HG03108 (cell line): ENCODE measurements around the gene MDFIC2.
"Not testable (repeated sequence)": the region's sequence is repeated elsewhere in the genome, so short reads cannot be mapped to it uniquely, and the experiment has no call there.

ENCODE experiments used
- ATAC-seq: cut with Tn5 transposase; IDR thresholded peaks from one replicate; pipeline ENCODE4 v1.9.1; 2021; ENCODE audit warnings: moderate library complexity; ENCODE audit not compliant: unreplicated experiment

Gene MDFIC2

GRCh38 chr3:70261283-70261682, 51.2 kb downstream of the MDFIC2 start:
- ATAC-seq = no peak

GRCh38 chr3:70256566-70256965, 55.9 kb downstream of the MDFIC2 start:
- ATAC-seq = no peak

GRCh38 chr3:70250492-70250891, 61.9 kb downstream of the MDFIC2 start:
- no peak for ATAC-seq

GRCh38 chr3:70249509-70250160, 62.8 kb downstream of the MDFIC2 start:
- ATAC-seq = no peak

- ATAC-seq = no peak
Measured at GRCh38 chr3:70248856-70249255, 63.6 kb downstream of the MDFIC2 start.

- ATAC-seq = no peak
Measured at GRCh38 chr3:70247955-70248354, 64.5 kb downstream of the MDFIC2 start.

GRCh38 chr3:70245746-70246525, 66.5 kb downstream of the MDFIC2 start:
- ATAC-seq = no peak

GRCh38 chr3:70244422-70244821, 68.0 kb downstream of the MDFIC2 start:
- ATAC-seq = no peak

GRCh38 chr3:70242297-70242882, 70.0 kb downstream of the MDFIC2 start:
- ATAC-seq = no peak

GRCh38 chr3:70233812-70234211, 78.6 kb downstream of the MDFIC2 start:
- no peak for ATAC-seq

- no peak for ATAC-seq
Measured at GRCh38 chr3:70233112-70233511, 79.3 kb downstream of the MDFIC2 start.

GRCh38 chr3:70231266-70231701, 81.2 kb downstream of the MDFIC2 start:
- ATAC-seq = no peak

GRCh38 chr3:70227437-70227836, 85.0 kb downstream of the MDFIC2 start:
- no peak for ATAC-seq

GRCh38 chr3:70225146-70225545, 87.3 kb downstream of the MDFIC2 start:
- no peak for ATAC-seq

- ATAC-seq = no peak
Measured at GRCh38 chr3:70224337-70224736, 88.1 kb downstream of the MDFIC2 start.

GRCh38 chr3:70218471-70218870, 94.0 kb downstream of the MDFIC2 start:
- ATAC-seq = no peak

- not testable (repeated sequence) for ATAC-seq
Measured at GRCh38 chr3:70211274-70211673, 101.2 kb downstream of the MDFIC2 start.

- ATAC-seq = no peak
Measured at GRCh38 chr3:70201975-70202374, 110.5 kb downstream of the MDFIC2 start.

- ATAC-seq = no peak
Measured at GRCh38 chr3:70189884-70190473, 122.5 kb downstream of the MDFIC2 start.

- ATAC-seq = no peak
Measured at GRCh38 chr3:70186221-70186620, 126.2 kb downstream of the MDFIC2 start.

- no peak for ATAC-seq
Measured at GRCh38 chr3:70185661-70186060, 126.8 kb downstream of the MDFIC2 start.
